HG03460 (cell line): ENCODE data around the gene AATK.

Experiments used
- ATAC-seq: cut with Tn5 transposase; IDR thresholded peaks from one replicate; pipeline ENCODE4 v1.9.1; 2021; ENCODE audit not compliant: unreplicated experiment

The AATK gene

GRCh38 chr17:81181811-81182185, 15.8 kb upstream of the AATK start:
- ATAC-seq: no peak

- no peak for ATAC-seq
These were observed 15.1 kb upstream of the AATK start for GRCh38 chr17:81180836-81181810.

GRCh38 chr17:81179861-81180260, 13.8 kb upstream of the AATK start:
- ATAC-seq: no peak

GRCh38 chr17:81179220-81179619, 13.2 kb upstream of the AATK start:
- no peak for ATAC-seq

DNA sequence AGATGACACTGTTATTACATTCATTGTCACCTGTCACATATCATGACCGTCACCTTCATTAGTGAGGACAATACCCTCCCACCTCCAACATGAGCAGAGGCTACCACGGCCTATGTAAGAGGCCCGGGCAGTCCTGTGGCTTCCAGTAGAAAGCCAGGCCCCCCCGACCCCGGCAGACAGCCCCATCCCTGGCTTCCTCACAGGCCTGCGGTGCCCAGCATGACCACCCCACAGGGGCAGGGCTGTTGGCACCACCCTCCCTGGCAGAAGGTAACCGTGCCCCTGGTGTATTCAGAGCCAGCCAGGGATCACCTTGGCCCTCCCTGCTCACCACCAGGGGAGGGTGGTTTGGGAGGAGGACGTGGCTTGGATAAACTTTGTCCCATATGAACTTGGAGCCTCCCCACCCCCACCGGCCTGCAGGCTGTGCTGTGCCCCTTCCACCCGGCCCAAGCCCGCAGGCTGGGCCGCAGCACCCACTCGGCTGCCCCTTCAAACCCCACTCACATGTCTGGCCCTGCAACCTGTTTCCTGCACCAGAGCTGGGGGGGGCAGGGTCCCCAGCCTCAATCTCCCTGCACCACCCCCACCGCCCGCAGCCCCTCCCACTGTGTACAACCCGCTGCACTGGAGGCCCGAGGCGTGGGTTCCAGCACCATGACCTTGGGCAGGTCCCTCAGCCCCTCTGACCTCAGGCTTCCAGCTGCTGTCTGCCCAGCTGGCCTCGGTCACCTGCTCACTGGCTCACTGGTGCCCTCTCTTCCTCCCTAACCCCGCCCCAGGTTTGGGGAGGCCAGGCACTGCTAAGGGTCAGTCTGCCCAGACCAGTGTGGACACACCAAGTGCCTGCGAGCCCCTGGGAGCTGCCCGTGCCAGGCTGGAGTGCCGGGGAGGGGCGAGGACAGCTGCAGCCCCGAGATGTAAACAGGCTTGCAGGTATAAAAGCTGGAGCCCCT, 12.4 kb upstream of the AATK start:
- ATAC-seq: no peak

DNA sequence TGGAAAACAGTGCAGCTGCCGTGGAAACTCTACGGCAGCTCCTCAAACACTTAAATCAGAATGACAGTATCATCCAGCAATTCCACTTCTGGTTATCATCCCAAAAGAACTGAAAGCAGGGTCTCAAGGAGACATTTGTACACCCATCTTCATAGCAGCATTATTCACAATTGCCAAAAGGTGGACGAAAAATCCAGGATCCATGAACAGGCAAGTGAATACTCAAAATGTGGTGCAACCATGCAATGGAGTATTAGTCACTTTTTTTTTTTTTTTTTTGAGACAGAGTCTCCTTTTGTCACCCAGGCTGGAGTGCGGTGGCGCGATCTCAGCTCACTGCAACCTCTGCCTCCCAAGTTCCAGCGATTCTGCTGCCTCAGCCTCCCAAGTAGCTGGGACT, 10.6 kb upstream of the AATK start:
- ATAC-seq: no peak

- no peak for ATAC-seq
These were observed 7.7 kb upstream of the AATK start for GRCh38 chr17:81173762-81174155.

DNA sequence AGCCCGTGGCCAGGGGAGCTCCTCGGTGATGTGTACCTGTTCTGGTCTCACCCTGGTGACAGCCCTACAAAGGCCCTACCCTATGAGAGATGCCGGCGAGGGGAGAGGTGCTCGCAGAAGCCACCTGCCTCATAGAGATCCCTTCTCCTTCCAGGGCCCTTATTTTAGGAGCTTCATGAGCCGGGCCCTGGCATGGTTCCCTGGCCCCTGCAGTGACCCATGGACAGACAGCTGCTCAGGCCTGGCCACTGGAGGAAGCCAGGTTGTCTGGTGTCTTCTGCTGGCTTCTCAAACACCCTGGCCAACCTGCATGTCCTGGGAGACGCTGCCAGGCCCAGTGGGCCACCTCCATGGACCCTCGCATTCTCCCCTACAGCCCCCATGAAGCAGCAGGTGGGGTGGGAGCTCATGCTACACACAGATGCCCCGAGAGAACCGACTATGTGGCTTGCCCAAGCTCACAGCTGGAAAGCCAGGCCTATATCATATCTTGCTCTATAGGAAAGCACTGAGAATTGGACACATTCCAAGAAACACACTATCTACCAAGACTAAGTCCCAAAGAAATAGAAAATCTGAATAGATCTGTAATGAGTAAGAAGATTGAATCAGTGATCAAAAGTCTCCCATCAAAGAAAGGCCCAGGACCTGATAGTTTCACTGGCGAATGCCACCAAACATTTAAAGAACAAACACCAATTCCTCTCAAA, 7.2 kb upstream of the AATK start:
- no peak for ATAC-seq

GRCh38 chr17:81171941-81172340, 5.9 kb upstream of the AATK start:
- no peak for ATAC-seq

- no peak for ATAC-seq
These were observed 4.9 kb upstream of the AATK start for GRCh38 chr17:81170727-81171494.

DNA sequence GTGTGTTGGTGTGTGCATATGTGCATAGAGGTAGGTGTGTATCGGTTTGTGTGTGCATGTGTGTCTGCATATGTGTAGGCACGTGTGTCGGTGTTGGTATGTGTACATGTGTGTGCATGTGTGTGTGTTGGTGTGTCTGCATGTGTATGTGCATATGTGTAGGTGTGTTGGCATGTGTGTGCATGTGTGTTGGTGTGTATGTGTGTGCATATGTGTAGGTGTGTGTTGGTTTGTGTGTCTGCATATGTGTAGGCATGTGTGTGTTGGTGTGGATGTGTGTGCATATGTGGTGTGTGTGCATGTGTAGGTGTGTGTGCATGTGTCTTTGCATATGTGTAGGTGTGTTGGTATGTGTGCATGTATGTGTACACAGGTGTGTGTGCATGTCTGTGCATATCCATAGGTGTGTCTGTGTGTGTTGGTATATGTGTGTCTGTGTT, 3.9 kb upstream of the AATK start:
- ATAC-seq: no peak

- no peak for ATAC-seq
These were observed 1.6 kb upstream of the AATK start for GRCh38 chr17:81167638-81168037.

DNA sequence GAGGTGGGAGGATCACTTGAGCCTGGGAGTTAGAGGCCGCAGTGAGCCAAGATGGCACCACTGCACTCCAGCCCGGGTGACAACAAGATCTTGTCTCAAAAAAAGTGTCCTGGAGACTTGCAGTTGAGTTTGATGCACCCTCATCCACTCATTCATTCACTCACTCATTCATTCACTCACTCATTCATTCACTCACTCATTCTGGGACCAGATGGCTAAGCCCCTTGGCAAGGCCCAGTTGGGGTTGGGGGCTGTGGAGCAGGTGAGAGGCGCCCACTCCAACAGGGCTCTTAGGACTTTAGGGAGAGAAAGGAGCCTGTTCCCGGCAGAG, 1.1 kb upstream of the AATK start:
- ATAC-seq: no peak

DNA sequence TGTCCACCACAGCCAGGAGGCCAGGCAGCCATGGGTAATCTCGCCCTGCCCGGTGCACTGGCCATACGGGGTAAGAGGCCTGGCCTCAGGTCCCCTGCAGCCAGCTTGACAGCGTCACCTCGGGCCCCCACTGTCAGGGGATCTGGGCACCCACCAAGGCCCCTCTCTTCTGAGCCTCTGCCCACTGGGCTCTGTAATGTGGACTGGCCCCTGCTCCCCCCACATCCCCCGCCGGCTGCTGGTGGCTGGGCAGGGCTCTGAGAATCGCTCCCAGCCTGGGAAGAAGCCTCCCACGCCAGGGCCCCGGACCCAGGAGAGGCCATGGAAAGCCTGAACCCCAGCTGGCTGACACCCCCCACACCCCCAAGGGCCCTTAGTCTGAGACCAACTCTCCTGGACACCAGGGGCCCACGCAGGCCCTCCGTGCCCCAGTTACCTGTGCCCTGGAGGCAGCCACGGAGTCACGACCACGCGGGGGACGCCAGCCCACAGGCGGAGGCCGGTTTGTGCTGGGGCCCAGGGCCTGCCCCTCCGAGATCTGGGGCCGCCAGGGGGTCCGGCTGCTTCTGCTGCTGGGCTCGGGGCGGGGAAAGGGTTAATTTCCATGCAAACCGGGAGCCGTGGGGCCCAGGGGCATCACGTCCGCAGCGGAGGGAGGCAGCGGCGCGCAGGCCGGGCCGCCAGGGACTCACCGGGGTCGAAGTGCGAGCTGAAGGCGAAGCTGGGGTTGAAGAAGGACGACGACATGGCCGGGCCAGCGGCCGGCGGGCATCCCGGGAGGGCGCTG, 582 bp downstream of the AATK start, which contains the start of gene PVALEF:
Gene PVALEF, plus strand, starts transcription at position 262 of the 787 bp plus-strand sequence. CDS start 15,720 bp downstream, outside the sequence.
- ATAC-seq: no peak

DNA sequence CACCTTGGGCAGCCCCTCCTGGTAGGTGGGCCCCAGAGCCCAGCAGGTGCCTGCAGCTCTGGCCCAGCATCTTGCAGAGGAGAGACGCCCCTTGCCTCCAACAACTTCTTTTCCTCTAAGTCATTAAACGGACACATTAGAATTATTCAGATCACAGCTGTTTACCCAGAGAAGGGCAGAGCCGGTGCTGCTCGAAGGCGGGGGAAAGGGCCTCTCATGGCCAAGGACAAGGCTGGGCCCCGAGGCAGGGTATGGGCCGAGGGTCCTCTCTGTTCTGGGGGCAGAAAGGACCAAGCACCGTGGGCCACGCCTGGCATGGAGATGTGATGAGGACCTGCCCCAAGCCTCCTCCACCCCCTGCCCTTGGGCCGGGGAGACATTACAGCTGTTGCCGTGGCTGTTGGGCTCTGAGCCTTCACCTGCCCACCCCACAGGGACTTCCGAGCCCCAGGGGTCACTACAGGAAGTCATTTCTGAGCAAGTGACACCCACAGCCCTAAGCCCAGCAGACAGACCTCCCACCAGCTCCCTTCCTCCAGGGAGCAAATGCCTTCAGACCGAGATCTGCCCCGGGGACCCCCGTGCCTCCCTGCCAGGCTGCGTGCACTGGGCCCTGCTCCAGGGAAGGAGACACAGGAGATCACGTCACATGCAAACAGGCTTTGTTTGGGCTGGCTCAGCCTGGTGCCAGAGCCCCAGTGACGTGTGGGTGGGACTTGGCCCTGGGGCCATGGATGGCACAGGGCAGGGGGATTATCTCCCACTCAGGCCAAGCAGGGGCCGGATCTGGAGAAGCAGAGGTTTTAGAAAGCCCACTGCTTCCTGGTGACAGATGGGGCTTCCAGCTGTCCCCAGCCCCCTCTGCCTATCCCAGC, 1.4 kb downstream of the AATK start:
- no peak for ATAC-seq

GRCh38 chr17:81163703-81164370, 2.2 kb downstream of the AATK start:
- ATAC-seq: no peak

DNA sequence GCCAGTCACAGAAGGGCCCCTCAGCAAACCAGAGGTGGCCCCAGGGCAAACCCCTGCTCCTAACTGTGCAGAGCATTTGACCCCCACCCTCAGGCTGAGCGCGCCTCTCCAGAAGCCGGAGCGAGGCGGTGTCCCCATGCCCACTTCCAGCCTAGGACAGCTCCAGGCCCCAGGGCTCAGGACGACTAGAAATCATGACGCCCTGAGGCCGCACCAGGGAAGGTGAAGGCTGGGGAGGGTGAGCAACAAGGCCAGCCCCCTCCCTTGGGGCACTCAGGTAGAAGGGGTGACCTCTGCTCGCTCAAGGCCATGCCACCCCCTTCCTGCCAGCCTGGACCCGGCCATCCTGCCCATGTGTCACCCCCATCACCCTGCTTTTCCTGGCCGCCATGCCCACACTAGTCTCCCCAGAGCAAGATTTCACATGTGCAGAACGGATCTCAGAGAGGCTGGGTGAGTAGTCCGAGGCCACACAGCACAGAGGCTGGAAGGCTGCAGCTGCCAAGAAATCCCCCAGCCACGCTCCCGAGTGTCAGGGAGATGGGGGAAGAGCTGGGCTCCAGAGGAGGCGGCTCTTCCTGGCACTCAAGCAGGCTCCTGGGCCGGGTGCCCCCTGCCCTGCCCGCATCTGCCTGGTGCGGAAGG, 2.8 kb downstream of the AATK start:
- no peak for ATAC-seq

DNA sequence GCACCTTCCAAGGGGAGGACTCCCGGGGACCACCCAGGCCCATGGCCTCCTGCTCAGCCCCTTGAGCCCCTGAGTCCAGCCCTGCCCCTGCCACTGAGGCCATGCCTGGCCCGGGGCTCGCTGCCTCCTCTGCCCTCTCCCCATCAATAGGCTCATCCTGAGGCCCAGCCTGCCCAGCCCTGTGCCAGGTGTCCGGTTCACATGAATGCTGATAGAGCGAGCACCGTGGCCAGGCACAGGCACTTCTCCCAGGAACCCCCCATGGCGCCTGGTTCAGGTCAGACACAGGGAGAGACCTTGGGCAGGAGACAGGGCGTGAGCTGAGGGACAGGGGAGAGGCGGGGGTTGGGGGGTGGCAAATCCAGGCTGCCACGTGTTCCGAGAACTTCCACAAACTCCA, 3.5 kb downstream of the AATK start:
- no peak for ATAC-seq
